Right lobe of liver (tissue), 6 donors: ENCODE results near the gene IRF8. TPM values are rescaled to one million over a fixed set of nuclear protein-coding genes. Genes with fewer than 3 reads are reported as not detected.

Source experiments
- ATAC-seq, 4 donors: fragments of 200-7000 bp; cut with Tn5 transposase; one replicate each; pipeline ENCODE4 v1.9.1; 2020; ENCODE audit warnings: mild to moderate bottlenecking in 4 of 4, moderate library complexity in 4 of 4
- DNase-seq, 3 donors: peaks; one replicate each; pipeline ENCODE4 v3.0.0-alpha.2; 2020
- H3K27ac ChIP-seq, 3 donors: fragments of 200-600 bp; one replicate each; pipeline ENCODE4 v1.8.0; 2022
- H3K27me3 ChIP-seq, 2 donors: fragments of 200-600 bp; one replicate each; pipeline ENCODE4 v1.8.0; 2022
- H3K36me3 ChIP-seq, 4 donors: fragments of 200-600 bp; sonication (generic) in 1 of 4; one replicate each; pipeline versions ENCODE4 v1.5.1 to v1.8.0; 2017 to 2022; ENCODE audit warnings: control low read depth in 1 of 4
- H3K4me1 ChIP-seq, 4 donors: fragments of 200-600 bp; sonication (generic) in 1 of 4; one replicate each; pipeline versions ENCODE4 v1.5.1 to v1.8.0; 2017 to 2022; ENCODE audit warnings: control low read depth in 1 of 4
- H3K4me3 ChIP-seq, 3 donors: fragments of 200-600 bp; one replicate each; pipeline ENCODE4 v1.8.0; 2022
- H3K9me3 ChIP-seq, 4 donors: fragments of 200-600 bp; sonication (generic) in 1 of 4; one replicate each; pipeline versions ENCODE4 v1.5.1 to v1.8.0; 2017 to 2022; ENCODE audit warnings: control low read depth in 1 of 4
- CTCF ChIP-seq, 4 donors: fragments of 200-600 bp in 3 of 4; fragments of 450-650 bp in 1 of 4; IDR thresholded peaks; one replicate each; pipeline versions ENCODE4 v1.5.1 to v1.8.0; 2016 to 2022; ENCODE audit warnings: antibody characterized with exemption in 4 of 4, mild to moderate bottlenecking in 2 of 4
- POLR2A ChIP-seq: fragments of 450-650 bp; IDR thresholded peaks from one replicate; pipeline ENCODE4 v1.6.1; 2017; ENCODE audit warnings: antibody characterized with exemption, mild to moderate bottlenecking
- WGBS: methylation state at CpG from one replicate; pipeline ENCODE4 v1.1.6; 2018; ENCODE audit warnings: low coverage, low lambda C conversion rate; ENCODE audit not compliant: insufficient coverage; ENCODE audit errors: missing lambda C conversion rate; 5-methylcytosine and 5-hydroxymethylcytosine counted together
- intact Hi-C, 2 donors: fragments of 100-400 bp; cut with DNase I; formaldehyde crosslinking; loops; one replicate each; pipeline versions ENCODE4 v1.11.2 to v1.14.1; 2022
- total RNA-seq, 6 experiments: library from RNA; depleted of rRNA in 2 of 6; stranded (reverse); fragments of >200 nt in 2 of 6; fragmentation: NEBNext Ultra II Directional in 3 of 6; extraction: Animal tissue kit (Norgen Biotek cat#: 25700) in 3 of 6; gene quantifications; one replicate each; pipeline versions ENCODE4 v1.1.0 to v1.2.4, GENCODE V29; 2016 to 2023
- donor health status: DM: no; HTN: yes; CAD: no.
- donor health status: DM: no; HTN: no; CAD: no.
- donor health status: DM: no; HTN: no; CAD: no.
- donor health status: DM: no; HTN: yes; CAD: no.
- donor health status: DM: no; HTN: yes; CAD: no.

IRF8 gene
- total RNA-seq, 6 experiments from 2014 or later, result 4.8 to 19.6 (median 14.6) TPM

- ATAC-seq (no peak), DNase-seq (no peak)
- no peaks in the 10 kb centered on the region for H3K27me3 ChIP-seq
- no peak overlapping the region for H3K4me3 ChIP-seq
- H3K4me1 ChIP-seq, result no peaks in the 10 kb centered on the region
- H3K9me3 ChIP-seq, result no peaks in the 10 kb centered on the region
- intact Hi-C loops, result no loop called here
- no peak for TF ChIP-seq CTCF (IDR thresholded peaks at IDR 0.05)
- no peak for TF ChIP-seq POLR2A
- 86% methylated on average over 11 of the region's 13 CpGs for WGBS
- no peaks in the 10 kb centered on the region for H3K36me3 ChIP-seq
- no peak overlapping the region for H3K27ac ChIP-seq
Observed at GRCh38 chr16:85884808-85885463, 14.0 kb upstream of the IRF8 start.

- DNase-seq, result no peak
- Histone ChIP-seq H3K36me3 (no peaks in the 10 kb centered on the region), H3K27ac (no peak overlapping the region), H3K27me3 (no peaks in the 10 kb centered on the region), H3K4me1 (no peaks in the 10 kb centered on the region), H3K9me3 (no peaks in the 10 kb centered on the region), H3K4me3 (no peak overlapping the region)
- intact Hi-C loops, result no loop called here
- no peak for ATAC-seq
- WGBS, result 77% methylated on average over 6 of the region's 6 CpGs
- TF ChIP-seq POLR2A (no peak), CTCF (IDR thresholded peaks at IDR 0.05) (no peak)
Observed at GRCh38 chr16:85885537-85885936, 13.4 kb upstream of the IRF8 start.

- DNase-seq, result no peak
- Histone ChIP-seq H3K27ac (no peak overlapping the region), H3K4me3 (no peak overlapping the region), H3K27me3 (no peaks in the 10 kb centered on the region), H3K4me1 (no peaks in the 10 kb centered on the region), H3K36me3 (no peaks in the 10 kb centered on the region), H3K9me3 (no peaks in the 10 kb centered on the region)
- TF ChIP-seq CTCF (IDR thresholded peaks at IDR 0.05) (no peak), POLR2A (no peak)
- 39% methylated on average over 5 of the region's 5 CpGs for WGBS
- ATAC-seq, result peak in 3 of 4 donors; percentile 52 to 72 (median 71)
- intact Hi-C loops, result no loop called here
Observed at GRCh38 chr16:85888405-85889331, 10.3 kb upstream of the IRF8 start.

GRCh38 chr16:85891033-85891775 lies 7.8 kb upstream of the IRF8 start:
- WGBS, result 62% methylated on average over 5 of the region's 6 CpGs
- ATAC-seq, result peak in 2 of 4 donors; percentile 20 to 73

More at GRCh38 chr16:85891033-85891775, 7.8 kb upstream of the IRF8 start:
- Histone ChIP-seq H3K36me3 (no peaks in the 10 kb centered on the region), H3K4me3 (no peak overlapping the region), H3K27ac (no peak overlapping the region), H3K27me3 (no peaks in the 10 kb centered on the region), H3K9me3 (no peaks in the 10 kb centered on the region), H3K4me1 (no peaks in the 10 kb centered on the region)
- TF ChIP-seq POLR2A, result no peak
- no peak for TF ChIP-seq CTCF (IDR thresholded peaks at IDR 0.05)
- intact Hi-C loops, result no loop called here
- DNase-seq, result no peak
